8988T (cell line): ENCODE results near the gene SREBF2.

Experiments used
- DNase-seq: peaks from one replicate; pipeline ENCODE4 v3.0.0; 2011

Gene SREBF2

GRCh38 chr22:41832553-41833368, at the start of gene SREBF2:
Gene SREBF2, plus strand, starts transcription at chr22:41833105. Its CDS starts 166 bp downstream, at chr22:41833271.
- peak; percentile 78 for DNase-seq

DNA sequence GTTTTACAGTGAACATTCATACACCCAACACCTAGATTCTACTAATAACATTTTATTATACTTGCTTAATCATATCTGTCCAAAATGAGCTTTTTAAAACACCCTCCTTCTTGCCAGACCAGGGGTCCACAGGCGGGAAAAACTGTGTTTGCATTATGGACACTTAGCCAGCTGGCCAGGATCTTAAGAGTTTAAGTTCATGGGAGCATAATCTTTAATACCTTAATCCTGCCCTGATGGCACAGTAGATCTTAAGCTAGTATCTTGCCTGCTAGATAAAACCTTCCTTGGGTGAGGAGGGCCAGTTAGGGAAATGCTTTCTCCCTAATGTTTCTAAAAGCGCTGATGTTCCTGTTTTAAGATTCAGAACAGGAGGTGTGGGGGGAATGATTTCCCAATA, 45.6 kb upstream of the SREBF2 start:
- DNase-seq: no peak

DNA sequence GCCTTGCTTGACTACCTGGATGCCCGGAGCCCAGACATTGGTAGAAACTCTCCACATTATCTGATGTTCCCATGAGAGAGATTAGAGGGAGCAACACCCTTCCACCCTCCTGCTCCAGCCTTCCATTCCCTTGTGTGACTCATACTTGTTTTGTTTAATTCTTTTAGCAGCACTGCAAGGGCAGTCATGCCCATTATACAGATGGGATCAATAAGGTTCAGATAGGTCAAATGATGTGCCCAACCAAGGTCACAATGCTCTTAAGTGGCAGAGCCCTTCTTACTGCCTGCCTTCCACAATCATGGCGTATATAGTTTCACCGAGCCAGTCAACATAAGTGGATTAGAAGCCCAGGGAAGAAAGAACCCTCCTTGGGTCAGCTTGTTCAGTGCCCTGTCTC, 39.0 kb upstream of the SREBF2 start:
- DNase-seq: no peak

DNA sequence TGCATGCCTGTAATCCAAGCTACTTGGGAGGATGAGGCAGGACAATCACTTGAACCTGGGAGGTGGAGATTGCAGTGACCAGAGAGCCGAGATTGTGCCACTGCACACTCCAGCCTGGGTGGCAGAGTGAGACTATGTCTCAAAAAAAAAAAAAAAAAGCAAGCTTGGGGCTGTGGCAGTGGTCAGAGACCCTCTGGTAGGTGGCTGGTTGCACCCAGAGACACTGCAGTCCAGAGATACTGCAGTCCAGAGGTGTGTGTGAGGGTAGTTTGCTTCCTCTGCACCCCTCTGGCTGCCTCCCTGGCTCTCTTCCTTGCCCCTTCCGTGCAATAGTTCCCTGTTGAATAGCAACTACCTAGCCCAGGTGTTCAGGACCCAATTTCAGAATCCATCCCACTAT, 34.2 kb upstream of the SREBF2 start:
- no peak for DNase-seq

DNA sequence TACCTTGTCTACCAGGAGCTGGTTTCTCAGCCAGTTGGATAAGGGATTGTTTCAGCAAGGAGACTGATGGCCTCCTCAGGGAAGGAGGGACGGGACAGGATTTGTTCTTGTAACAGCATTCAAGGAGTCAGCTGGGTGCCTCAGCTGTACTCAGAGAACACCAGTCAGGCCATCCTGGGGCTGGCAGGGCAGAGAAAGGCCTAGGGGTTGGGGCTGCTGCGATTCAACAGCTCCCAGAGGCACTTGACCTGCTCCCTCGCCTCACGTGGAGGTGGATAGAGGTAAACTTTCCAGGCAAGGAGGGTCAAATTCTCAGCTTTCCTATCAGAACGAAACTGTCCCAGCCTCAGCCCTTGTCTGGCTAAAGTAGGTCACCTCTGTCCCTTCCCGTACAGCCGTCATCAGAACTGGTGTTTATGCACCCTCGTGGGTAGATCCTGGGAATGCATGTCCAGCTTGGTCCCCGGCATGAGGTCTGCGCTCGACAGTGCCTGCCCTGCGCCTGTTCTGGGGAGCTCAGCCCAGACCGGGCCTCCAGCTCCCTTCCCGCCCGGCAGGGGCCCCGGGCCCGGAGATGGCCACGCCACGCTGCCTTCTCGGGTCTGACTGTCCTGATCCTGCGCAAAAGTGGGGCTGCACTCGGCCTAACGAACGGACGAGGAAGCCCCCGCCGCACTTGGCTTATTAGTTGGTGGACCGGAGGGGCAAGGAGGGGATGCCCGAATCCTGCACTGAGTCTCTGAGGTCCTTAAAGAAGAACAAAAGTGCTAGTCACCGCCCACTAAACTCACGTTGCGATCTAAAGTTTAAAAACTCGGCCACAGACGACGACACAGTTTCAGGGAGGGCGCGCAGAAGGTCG, 33.2 kb upstream of the SREBF2 start:
- DNase-seq: no peak

DNA sequence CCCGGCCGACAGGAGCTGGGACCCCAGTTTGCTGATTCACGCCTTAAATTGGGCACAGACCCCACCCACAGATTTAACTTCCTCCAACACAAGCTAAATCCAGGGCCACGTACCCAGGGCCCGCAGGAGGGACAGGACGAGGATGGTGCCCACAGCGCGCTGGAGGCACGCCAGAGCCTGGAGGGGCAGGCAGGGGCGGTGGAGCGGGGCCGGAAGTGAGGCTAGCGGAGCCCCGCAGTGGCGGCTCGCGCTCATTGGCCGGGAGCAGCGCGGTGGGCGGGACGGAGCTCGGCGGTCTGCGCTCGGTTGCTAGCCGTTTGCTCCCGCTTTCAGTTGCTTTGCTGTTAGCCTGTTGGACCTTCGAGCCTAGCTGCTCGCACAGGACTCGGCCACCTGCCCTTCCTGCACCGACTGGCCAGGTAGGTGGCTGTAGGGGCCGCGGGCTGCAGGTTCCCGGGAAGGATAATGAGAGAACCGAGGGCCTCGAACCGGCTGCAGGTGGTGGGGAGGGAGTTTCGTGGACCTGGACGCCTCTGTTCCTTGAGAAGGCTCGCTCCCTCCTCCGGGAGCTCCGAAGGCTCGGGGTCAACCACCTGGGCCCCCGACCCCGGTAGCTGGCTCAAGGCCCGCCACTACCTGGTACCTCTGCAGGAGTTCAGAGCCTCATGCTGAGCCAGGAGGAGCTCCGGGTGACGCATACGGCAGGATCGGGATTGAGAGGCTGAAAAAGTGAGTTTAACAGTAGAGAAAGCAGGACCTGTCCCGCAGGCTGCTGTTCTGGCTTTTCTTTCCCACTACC, 32.4 kb upstream of the SREBF2 start, which contains the start of gene CCDC134:
Gene CCDC134, plus strand, starts transcription at position 332 of the 799 bp plus-strand sequence. CDS start 8,212 bp downstream, outside the sequence.
- peak; percentile 81 for DNase-seq

- no peak for DNase-seq
Observed at GRCh38 chr22:41801147-41801819, 31.6 kb upstream of the SREBF2 start.

GRCh38 chr22:41801886-41802285, 31.0 kb upstream of the SREBF2 start:
- no peak for DNase-seq

GRCh38 chr22:41805639-41806038, 27.3 kb upstream of the SREBF2 start:
- no peak for DNase-seq

DNA sequence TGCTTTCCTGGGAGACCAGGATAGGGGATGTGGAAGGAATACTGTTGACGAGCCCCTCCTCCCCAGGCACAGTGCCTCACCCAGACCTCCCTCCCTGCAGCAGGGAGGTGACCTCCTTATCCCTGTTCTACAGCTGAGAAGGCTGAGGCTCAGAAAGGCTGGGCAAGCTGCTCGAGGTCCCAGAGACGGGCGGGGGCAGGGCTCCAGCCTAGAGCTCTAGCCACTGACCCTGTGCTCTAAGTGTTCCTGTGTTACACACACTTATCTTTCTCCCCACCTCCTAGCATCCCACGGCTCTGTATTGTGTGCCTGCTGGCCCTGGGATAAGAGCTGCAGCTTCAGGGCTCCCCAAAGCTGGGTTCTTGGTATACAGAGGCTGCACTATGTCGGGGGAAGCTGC, 24.5 kb upstream of the SREBF2 start:
- no peak for DNase-seq

- DNase-seq: no peak
Observed at GRCh38 chr22:41810022-41810421, 22.9 kb upstream of the SREBF2 start.

GRCh38 chr22:41812805-41813545, 19.9 kb upstream of the SREBF2 start:
- DNase-seq: no peak

- no peak for DNase-seq
Observed at GRCh38 chr22:41813726-41814410, 19.0 kb upstream of the SREBF2 start.

DNA sequence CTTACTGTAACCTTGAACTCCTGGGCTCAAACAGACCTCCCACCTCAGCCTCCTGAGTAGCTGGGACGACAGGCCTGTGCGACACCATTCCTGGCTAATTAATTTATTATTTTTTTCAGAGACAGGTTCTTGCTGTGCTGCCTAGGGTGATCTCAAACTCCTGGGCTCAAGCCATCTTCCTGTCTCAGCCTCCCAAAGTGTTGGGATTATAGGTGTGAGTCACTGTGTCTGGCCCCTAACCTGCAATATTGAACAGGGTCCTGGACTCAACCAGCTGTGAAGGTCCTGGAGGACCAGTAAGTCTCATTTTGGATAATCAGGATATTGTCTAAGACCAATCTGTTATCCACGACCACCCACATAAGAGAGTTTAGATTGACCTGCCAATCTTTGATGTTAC, 17.2 kb upstream of the SREBF2 start:
- no peak for DNase-seq

- no peak for DNase-seq
Observed at GRCh38 chr22:41816241-41816640, 16.7 kb upstream of the SREBF2 start.

GRCh38 chr22:41816871-41817270, 16.0 kb upstream of the SREBF2 start:
- DNase-seq: no peak

GRCh38 chr22:41818011-41818410, 14.9 kb upstream of the SREBF2 start:
- no peak for DNase-seq

- DNase-seq: no peak
Observed at GRCh38 chr22:41818596-41818995, 14.3 kb upstream of the SREBF2 start.

DNA sequence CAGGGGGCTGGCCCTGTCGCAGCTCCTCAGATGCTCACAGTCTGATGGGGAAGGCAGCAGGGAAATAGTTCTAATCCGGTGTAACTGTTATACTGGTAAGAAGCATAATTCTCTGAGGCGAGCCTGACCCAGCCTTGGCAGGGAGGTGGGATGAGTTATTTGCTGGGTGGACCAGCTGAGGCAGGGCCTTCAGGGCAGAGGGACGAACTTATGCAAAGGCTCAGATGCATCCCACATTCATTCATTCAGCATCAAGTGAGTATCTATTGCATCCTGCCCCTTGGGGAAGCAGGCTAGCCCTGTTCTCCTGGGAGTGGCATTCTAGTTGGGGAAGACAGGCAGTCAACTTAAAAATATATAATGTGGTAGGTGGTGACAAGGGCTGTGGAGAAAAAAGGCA, 13.6 kb upstream of the SREBF2 start:
- DNase-seq: no peak

DNA sequence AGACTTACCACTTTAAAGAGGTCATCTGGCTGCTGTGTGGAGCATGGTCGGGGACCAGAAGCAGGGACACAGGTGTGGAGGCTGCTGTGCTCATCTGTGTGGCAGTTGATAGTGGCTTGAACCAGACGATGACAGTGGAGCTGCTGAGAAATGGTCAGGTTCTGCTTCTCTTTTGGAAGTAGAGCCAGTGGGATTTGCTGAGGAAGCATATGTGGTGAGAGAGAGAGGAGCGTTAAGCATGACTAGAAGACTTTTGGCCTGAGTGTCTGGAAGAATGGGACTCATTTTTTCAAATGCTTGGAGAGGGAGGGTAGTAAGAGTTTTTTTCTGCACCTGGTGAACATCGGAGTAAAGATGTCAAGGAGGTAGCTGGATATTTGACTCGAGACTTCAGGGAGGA, 12.5 kb upstream of the SREBF2 start:
- DNase-seq: no peak
